Activated T-cell treated with anti-CD3 and anti-CD28 coated beads, Interleukin-2, amount 50 U/mL, for 4 hours (primary cell): Measurements from ENCODE around the gene TBL1Y. TPM values are rescaled to one million over a fixed set of nuclear protein-coding genes. Genes with fewer than 3 reads are reported as not detected.

Source experiments
- total RNA-seq, 3 donors: library from RNA; stranded (reverse); gene quantifications; one replicate each; pipeline ENCODE4 v1.2.1, GENCODE V29; 2021

Gene TBL1Y
- total RNA-seq, 3 donors from 2014 or later: not detected

Other genes starting within 250 kb of the TBL1Y start
- not detected for gene AMELY, start 1.1 kb downstream of the TBL1Y start, total RNA-seq